WTC11 (cell line): ENCODE measurements around the gene ABHD11. TPM values are rescaled to one million over a fixed set of nuclear protein-coding genes. Genes with fewer than 3 reads are reported as not detected.

ENCODE experiments used
- ATAC-seq: fragments of 200-7000 bp; cut with Tn5 transposase; 2 replicates; pipeline ENCODE4 v1.10.0; 2021; ENCODE audit warnings: mild to moderate bottlenecking, moderate library complexity
- CTCF ChIA-PET: fragments of 300-600 bp; sonication (Branson Sonifier 250); formaldehyde crosslinking; loops from one replicate; lab custom pipeline; 2021; ENCODE audit warnings: antibody characterized with exemption; lab: Charles Lee
- POLR2A ChIA-PET: fragments of 350-600 bp; sonication (Branson Sonifier 250); formaldehyde crosslinking; loops from one replicate; lab custom pipeline; 2021; ENCODE audit warnings: antibody characterized with exemption; lab: Charles Lee
- DNase-seq: peaks from one replicate; pipeline ENCODE4 v3.0.0; 2021; ENCODE audit warnings: low spot score
- H3K27ac Mint-ChIP-seq: 2 replicates; pipeline ENCODE4 v1.8.0; 2021; ENCODE audit warnings: mixed read lengths
- H3K27me3 Mint-ChIP-seq: 2 replicates; pipeline ENCODE4 v1.8.0; 2021; ENCODE audit warnings: low read depth, mild to moderate bottlenecking, moderate library complexity, mixed read lengths
- H3K36me3 Mint-ChIP-seq: 2 replicates; pipeline ENCODE4 v1.8.0; 2021; ENCODE audit warnings: mixed read lengths
- H3K4me1 Mint-ChIP-seq: 2 replicates; pipeline ENCODE4 v1.8.0; 2022; ENCODE audit warnings: mixed read lengths
- H3K4me3 Mint-ChIP-seq: 2 replicates; pipeline ENCODE4 v1.8.0; 2021; ENCODE audit warnings: mild to moderate bottlenecking, moderate library complexity, mixed read lengths
- H3K9me3 Mint-ChIP-seq: 2 replicates; pipeline ENCODE4 v1.8.0; 2021; ENCODE audit warnings: mixed read lengths
- CREM ChIP-seq: sonication (generic); formaldehyde crosslinking; IDR thresholded peaks from 2 replicates; pipeline ENCODE4 v1.8.1; 2022; ENCODE audit warnings: mild to moderate bottlenecking, missing genetic modification reagents, moderate library complexity
- CTCF ChIP-seq: fragments of 200-600 bp; IDR thresholded peaks from 2 replicates; pipeline ENCODE4 v1.8.0; 2022; ENCODE audit warnings: antibody characterized with exemption
- FOXP4 ChIP-seq: sonication (generic); formaldehyde crosslinking; IDR thresholded peaks from 2 replicates; pipeline ENCODE4 v1.8.0; 2022; ENCODE audit warnings: mild to moderate bottlenecking, missing genetic modification reagents
- JAZF1 ChIP-seq: fragments of 250-450 bp; sonication (Bioruptor Pico); IDR thresholded peaks from 2 replicates; pipeline ENCODE4 v1.9.0; 2021; ENCODE audit warnings: moderate library complexity, mild to moderate bottlenecking, inconsistent platforms
- JUN ChIP-seq: sonication (generic); formaldehyde crosslinking; IDR thresholded peaks from 2 replicates; pipeline ENCODE4 v1.8.0; 2023; ENCODE audit warnings: mild to moderate bottlenecking, missing genetic modification reagents
- MXD4 ChIP-seq: fragments of 250-450 bp; sonication (Bioruptor Pico); IDR thresholded peaks from 2 replicates; pipeline ENCODE4 v1.8.0; 2021; ENCODE audit warnings: mild to moderate bottlenecking, moderate library complexity, borderline replicate concordance
- NFATC4 ChIP-seq: fragments of 250-450 bp; sonication (Bioruptor Pico); IDR thresholded peaks from 2 replicates; pipeline ENCODE4 v1.9.0; 2021; ENCODE audit warnings: mild to moderate bottlenecking
- NFYB ChIP-seq: sonication (generic); formaldehyde crosslinking; conservative IDR thresholded peaks from 2 replicates; pipeline ENCODE4 v1.8.0; 2022; ENCODE audit warnings: low read depth, missing genetic modification reagents
- NR1H2 ChIP-seq: sonication (generic); formaldehyde crosslinking; IDR thresholded peaks from 2 replicates; pipeline ENCODE4 v1.9.0; 2021; ENCODE audit warnings: mild to moderate bottlenecking, moderate library complexity, missing genetic modification reagents
- NR3C1 ChIP-seq: sonication (generic); formaldehyde crosslinking; conservative IDR thresholded peaks from 2 replicates; pipeline ENCODE4 v1.8.1; 2023; ENCODE audit warnings: low read depth, mild to moderate bottlenecking, missing genetic modification reagents
- SMAD3 ChIP-seq: sonication (generic); formaldehyde crosslinking; IDR thresholded peaks from 2 replicates; pipeline ENCODE4 v1.8.0; 2022; ENCODE audit warnings: missing genetic modification reagents, mild to moderate bottlenecking, borderline replicate concordance
- SP1 ChIP-seq: sonication (generic); formaldehyde crosslinking; conservative IDR thresholded peaks from 2 replicates; pipeline ENCODE4 v1.8.1; 2022; ENCODE audit warnings: missing genetic modification reagents
- TCF7 ChIP-seq: sonication (generic); formaldehyde crosslinking; IDR thresholded peaks from 2 replicates; pipeline ENCODE4 v1.8.0; 2022; ENCODE audit warnings: mild to moderate bottlenecking, low read depth, missing genetic modification reagents, moderate library complexity
- TEAD4 ChIP-seq: sonication (generic); formaldehyde crosslinking; IDR thresholded peaks from 2 replicates; pipeline ENCODE4 v1.8.0; 2022; ENCODE audit warnings: mild to moderate bottlenecking, missing genetic modification reagents
- USF1 ChIP-seq: sonication (generic); formaldehyde crosslinking; IDR thresholded peaks from 2 replicates; pipeline ENCODE4 v1.8.0; 2022; ENCODE audit warnings: mild to moderate bottlenecking, missing genetic modification reagents
- ZBTB21 ChIP-seq: sonication (generic); formaldehyde crosslinking; IDR thresholded peaks from 2 replicates; pipeline ENCODE4 v1.8.1; 2023; ENCODE audit warnings: mild to moderate bottlenecking, missing genetic modification reagents, borderline replicate concordance
- ZMAT4 ChIP-seq: fragments of 250-450 bp; sonication (Bioruptor Pico); IDR thresholded peaks from 2 replicates; pipeline ENCODE4 v1.9.0; 2021; ENCODE audit warnings: mild to moderate bottlenecking
- ZNF121 ChIP-seq: sonication (generic); formaldehyde crosslinking; IDR thresholded peaks from 2 replicates; pipeline ENCODE4 v1.8.0; 2023; ENCODE audit warnings: missing genetic modification reagents
- ZNF232 ChIP-seq: sonication (generic); formaldehyde crosslinking; IDR thresholded peaks from 2 replicates; pipeline ENCODE4 v1.8.0; 2022; ENCODE audit warnings: mild to moderate bottlenecking, missing genetic modification reagents
- ZNF423 ChIP-seq: fragments of 250-450 bp; sonication (Bioruptor Pico); IDR thresholded peaks from 2 replicates; pipeline ENCODE4 v2.1.2; 2022; ENCODE audit warnings: mild to moderate bottlenecking, moderate library complexity
- ZNF512 ChIP-seq: sonication (generic); formaldehyde crosslinking; IDR thresholded peaks from 2 replicates; pipeline ENCODE4 v1.8.1; 2022; ENCODE audit warnings: missing genetic modification reagents, borderline replicate concordance
- total RNA-seq: library from RNA; stranded (reverse); gene quantifications from 3 replicates; pipeline ENCODE4 v1.2.3, GENCODE V29; 2021

The ABHD11 gene
- total RNA-seq, 1 experiment from 2014 or later = 23.8 TPM

- Mint-ChIP-seq H3K9me3 (no peaks in the 10 kb centered on the region), H3K27me3 (no peaks in the 10 kb centered on the region), H3K4me1 (no peaks in the 10 kb centered on the region), H3K27ac (no peak overlapping the region), H3K36me3 (peaks cover 48% of the 10 kb centered on the region), H3K4me3 (no peak overlapping the region)
- ChIA-PET POLR2A (no interaction called here), CTCF (interaction anchor here (1.2 to 2.5 kb wide), 2 partner anchors 29 to 89 kb away, joined by 5 to 9 read pairs; no protein-coding TSS in a partner anchor)
- no peak for TF ChIP-seq NFATC4 (CRISPR knock-in tag)
- TF ChIP-seq ZNF512 = no peak
- TF ChIP-seq SP1 (CRISPR knock-in tag) = no peak
- no peak for TF ChIP-seq JUN
- no peak for TF ChIP-seq ZMAT4
- TF ChIP-seq SMAD3 (CRISPR knock-in tag) = no peak
- TF ChIP-seq TEAD4 (CRISPR knock-in tag) = no peak
- TF ChIP-seq MXD4 (CRISPR knock-in tag) = no peak
- TF ChIP-seq ZBTB21 (CRISPR knock-in tag) = no peak
- TF ChIP-seq JAZF1 = no peak
- TF ChIP-seq NR3C1 (CRISPR knock-in tag) = no peak
- no peak for TF ChIP-seq ZNF232 (CRISPR knock-in tag)
- TF ChIP-seq ZNF423 (CRISPR knock-in tag) = no peak
- TF ChIP-seq NFYB (CRISPR knock-in tag) = no peak
- TF ChIP-seq NR1H2 (CRISPR knock-in tag) = no peak
- no peak for TF ChIP-seq USF1
- no peak for TF ChIP-seq TCF7 (CRISPR knock-in tag)
- TF ChIP-seq CREM (CRISPR knock-in tag) = no peak
- no peak for TF ChIP-seq FOXP4 (CRISPR knock-in tag)
- ATAC-seq (no peak), DNase-seq (no peak)
Measured at GRCh38 chr7:73696372-73696771, 42.2 kb downstream of the ABHD11 start.

GRCh38 chr7:73690646-73691045 is 48.0 kb downstream of the ABHD11 start:
- POLR2A ChIA-PET = no interaction called here
- TF ChIP-seq ZNF121 (CRISPR knock-in tag) (0 out of 2 replicates have a peak, but pooled peaks have one; percentile 31), CTCF (no peak)
- H3K36me3 Mint-ChIP-seq = peaks cover 58% of the 10 kb centered on the region

More at GRCh38 chr7:73690646-73691045, 48.0 kb downstream of the ABHD11 start:
- Mint-ChIP-seq H3K4me3 (no peak overlapping the region), H3K27me3 (no peaks in the 10 kb centered on the region), H3K27ac (no peak overlapping the region), H3K9me3 (no peaks in the 10 kb centered on the region), H3K4me1 (no peaks in the 10 kb centered on the region)
- ATAC-seq (no peak), DNase-seq (no peak)
- CTCF ChIA-PET = interaction anchor here (0.6 to 1.0 kb wide), 2 partner anchors 13 to 35 kb away, joined by 4 to 5 read pairs; no protein-coding TSS in a partner anchor
